GM21723 (cell line): Measurements from ENCODE around the gene KCNH8.

Source experiments
- ATAC-seq: cut with Tn5 transposase; IDR thresholded peaks from one replicate; pipeline ENCODE4 v1.9.1; 2021; ENCODE audit warnings: mild to moderate bottlenecking, moderate library complexity; ENCODE audit not compliant: unreplicated experiment

The KCNH8 gene

GRCh38 chr3:19574268-19574667 lies 426.0 kb downstream of the KCNH8 start:
- ATAC-seq: no peak

- no peak for ATAC-seq
Measured at GRCh38 chr3:19576343-19576742, 428.0 kb downstream of the KCNH8 start.
